ENCODE results near the gene WDR7.

WDR7 gene

DNA sequence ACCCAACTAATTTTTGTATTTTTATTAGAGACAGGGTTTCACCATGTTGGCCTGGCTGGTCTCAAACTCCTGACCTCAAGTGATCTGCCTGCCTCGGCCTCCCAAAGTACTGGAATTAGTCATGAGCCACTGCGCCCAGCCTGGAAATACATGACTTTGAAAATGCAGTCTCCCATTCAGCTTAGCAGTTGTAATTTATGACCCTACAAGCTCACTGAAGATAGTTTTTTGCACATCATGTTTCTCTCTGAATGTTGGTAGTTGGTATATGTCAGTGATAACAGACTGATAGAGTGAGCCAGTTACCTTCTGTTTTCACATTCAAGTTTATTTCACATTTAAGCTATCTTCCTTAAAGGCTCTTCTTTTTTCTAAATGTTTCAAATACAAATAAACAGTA is 7.1 kb downstream of the WDR7 start:
- DNase-seq, result no peak

- DNase-seq, result no peak
Measured at GRCh38 chr18:56659111-56659510, 8.0 kb downstream of the WDR7 start.

DNA sequence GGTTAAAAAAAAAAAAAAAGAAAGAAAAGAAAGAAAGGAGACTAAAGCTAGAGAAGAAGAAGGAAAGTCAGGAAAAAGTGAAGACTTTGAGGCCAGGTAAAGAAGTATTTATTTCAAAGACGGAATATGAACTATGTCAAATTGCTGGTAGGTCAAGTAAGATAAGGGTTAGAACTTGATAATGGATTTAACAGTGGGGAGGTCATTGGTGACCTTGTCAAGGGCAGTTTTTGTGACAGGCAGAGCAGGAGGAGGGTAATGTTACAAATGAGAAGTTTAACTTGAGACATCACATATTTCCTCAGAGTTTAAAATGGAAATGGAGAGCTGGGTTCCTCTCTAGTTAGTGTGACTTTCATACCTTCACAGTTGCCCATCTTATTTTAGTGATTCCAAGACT is 9.5 kb downstream of the WDR7 start:
- no peak for DNase-seq

GRCh38 chr18:56661360-56662062 is 10.4 kb downstream of the WDR7 start:
- DNase-seq, result no peak

DNA sequence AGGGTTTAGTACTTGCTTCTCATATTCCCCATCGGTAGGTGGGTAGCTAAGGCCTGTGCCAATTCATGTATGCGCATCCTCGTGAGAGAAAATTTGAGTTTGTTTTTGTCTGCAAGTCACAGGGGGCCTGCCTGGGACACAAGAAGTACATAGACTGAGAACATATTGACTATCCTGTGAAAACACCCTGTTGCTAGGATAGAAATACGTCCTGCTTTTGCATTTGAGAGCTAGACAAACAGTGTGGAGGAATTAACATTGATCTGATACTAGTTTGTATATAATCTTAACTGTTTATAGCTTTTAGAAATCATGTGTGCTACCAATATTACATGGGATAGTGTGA is 10.9 kb downstream of the WDR7 start:
- no peak for DNase-seq

DNA sequence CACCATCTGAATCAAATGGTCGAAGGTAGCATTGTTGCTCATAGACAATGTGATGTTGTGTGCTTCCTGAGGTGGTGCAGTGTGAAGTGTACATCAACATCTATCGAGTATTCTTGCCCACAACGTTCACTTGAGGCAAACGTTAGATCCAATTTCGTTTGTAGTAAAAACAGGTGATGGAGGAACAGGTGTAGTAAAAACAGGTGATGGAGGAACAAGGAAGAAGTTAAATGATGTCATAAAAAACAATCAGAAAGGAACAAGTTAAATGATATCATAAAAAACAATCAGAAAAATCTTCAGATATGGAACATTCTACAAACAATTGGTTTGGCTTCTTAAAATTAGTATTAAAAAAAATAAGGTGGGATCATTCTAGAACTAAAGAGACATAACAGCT is 11.3 kb downstream of the WDR7 start:
- no peak for DNase-seq

DNA sequence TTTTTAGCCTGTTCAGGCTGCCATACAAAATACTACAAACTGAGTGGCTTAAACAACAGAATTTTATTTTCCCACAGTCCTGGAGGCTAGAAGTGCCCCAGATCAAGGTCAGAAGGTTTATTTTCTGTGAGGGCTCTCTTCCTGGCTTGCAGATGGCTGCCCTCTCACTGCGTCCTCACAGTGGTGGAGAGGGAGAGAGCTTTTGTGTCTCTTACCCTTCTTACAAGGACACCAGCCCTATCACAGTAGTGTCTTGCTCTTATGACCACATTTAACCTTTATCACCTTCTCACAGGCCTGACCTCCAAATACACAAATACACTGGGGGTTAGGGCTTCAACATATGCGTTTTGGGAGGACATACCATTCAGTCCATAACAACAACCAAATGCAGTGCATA is 11.7 kb downstream of the WDR7 start:
- no peak for DNase-seq

DNA sequence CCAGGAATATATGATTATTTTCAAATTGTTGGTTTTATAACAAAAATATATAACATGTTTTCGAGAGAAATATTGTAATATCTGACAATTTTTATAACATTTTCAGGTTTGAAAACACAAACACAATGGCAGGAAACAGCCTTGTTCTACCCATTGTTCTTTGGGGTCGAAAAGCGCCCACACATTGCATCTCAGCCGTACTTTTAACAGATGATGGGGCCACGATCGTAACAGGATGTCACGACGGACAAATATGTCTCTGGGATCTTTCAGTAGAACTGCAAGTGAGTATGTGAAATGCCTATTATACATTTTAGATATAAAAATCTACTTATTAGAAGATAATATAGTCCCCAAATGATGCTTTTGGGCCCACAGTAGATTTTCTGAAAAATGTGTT is 21.2 kb downstream of the WDR7 start:
- no peak for DNase-seq

- DNase-seq, result no peak
Measured at GRCh38 chr18:56672981-56673380, 21.8 kb downstream of the WDR7 start.

GRCh38 chr18:56676639-56677038 is 25.5 kb downstream of the WDR7 start:
- no peak for DNase-seq

DNA sequence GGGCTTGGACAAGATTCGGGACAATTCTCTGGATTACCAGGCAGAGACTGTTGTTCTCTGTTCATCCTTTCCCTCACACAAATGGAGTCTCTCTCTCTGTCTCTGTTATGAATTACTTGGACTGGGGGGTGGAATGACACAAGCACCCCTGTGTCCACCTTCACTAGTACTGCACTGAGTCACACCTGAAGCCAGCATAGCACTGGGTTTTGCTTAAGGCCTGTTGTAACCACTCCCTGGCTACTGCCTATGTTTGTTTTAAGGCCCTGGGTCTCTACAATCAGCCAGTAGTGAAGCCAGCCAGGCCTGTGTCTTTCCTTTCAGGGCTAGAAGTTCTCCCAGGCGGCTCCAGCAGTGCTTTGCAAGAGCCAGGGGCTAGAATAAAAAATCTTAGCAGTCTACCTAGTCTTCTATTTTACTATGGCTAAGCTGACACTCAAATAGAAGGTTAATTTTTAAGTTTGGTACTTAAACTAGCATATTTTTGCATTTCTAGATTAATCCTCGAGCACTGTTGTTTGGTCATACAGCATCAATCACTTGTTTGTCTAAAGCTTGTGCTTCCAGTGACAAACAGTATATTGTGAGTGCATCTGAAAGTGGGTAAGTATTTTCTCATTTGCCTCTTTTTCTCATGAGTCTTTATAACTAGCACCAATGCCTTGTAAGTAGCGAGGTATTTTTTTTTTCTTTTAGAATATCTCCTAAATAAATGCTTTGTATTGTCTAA is 27.8 kb downstream of the WDR7 start:
- no peak for DNase-seq

- DNase-seq, result no peak
Measured at GRCh38 chr18:56684277-56684676, 33.1 kb downstream of the WDR7 start.

DNA sequence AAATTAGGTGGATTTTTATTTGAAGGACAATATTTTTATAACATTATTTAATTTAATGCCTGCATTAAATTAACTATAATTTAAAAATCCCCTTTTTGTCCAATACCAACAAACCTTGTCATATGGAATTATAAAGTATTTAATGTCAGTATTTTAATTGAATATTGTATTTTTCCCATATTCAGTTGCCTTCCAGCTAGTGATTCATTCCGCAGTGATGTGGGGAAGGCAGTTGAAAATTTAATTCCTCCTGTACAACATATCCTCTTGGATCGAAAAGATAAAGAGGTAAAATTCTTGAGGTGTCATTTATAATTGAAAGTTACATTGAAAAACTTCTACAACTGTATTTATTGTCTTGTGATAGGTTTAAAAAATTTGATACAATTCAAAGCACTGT is 40.4 kb downstream of the WDR7 start:
- DNase-seq, result no peak

- DNase-seq, result no peak
Measured at GRCh38 chr18:56696966-56697365, 45.8 kb downstream of the WDR7 start.

- peak; percentile 52 for DNase-seq
Measured at GRCh38 chr18:56702946-56703345, 51.8 kb downstream of the WDR7 start.

- DNase-seq, result no peak
Measured at GRCh38 chr18:56709463-56709862, 58.3 kb downstream of the WDR7 start.

DNA sequence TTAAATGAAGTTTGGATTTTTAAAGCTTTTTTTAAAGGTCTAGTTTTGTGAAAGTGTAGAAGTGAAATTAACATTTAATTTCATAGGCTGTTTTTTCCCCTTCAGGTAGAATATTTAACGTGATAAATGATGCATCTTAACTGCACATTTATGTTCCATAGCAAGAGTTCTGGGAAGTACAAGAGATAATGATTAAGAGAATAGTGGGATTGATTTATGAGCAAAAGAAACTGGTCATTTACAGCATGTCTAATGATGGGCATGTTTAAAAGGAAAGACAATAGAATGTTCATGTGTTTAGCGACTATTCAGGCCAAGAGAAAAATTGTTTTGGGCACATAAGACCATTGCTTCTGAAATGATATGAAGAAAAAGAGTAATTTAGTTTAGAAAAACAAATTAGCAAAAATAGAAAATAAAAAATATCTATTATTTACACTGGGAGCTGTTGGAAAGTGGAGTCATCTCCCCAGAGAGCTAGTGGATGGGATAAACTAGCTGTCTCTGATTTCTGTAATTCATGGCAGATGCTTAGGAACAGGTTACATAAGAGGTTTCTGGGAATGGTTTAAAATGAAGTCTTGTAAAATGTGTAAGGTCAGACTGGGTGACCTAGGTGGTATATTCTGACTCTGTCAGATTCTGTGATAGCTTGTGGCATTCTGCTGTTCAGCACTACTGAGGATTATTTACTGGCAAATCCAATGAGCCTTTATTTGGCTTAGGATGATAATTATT is 60.7 kb downstream of the WDR7 start:
- DNase-seq, result no peak

- no peak for DNase-seq
Measured at GRCh38 chr18:56712761-56713160, 61.6 kb downstream of the WDR7 start.

GRCh38 chr18:56715121-56715520 is 64.0 kb downstream of the WDR7 start:
- DNase-seq, result no peak

- no peak for DNase-seq
Measured at GRCh38 chr18:56716692-56717146, 65.6 kb downstream of the WDR7 start.

GRCh38 chr18:56721031-56721430 is 69.9 kb downstream of the WDR7 start:
- DNase-seq, result no peak

- no peak for DNase-seq
Measured at GRCh38 chr18:56721491-56721890, 70.3 kb downstream of the WDR7 start.

- no peak for DNase-seq
Measured at GRCh38 chr18:56722518-56722917, 71.4 kb downstream of the WDR7 start.

DNA sequence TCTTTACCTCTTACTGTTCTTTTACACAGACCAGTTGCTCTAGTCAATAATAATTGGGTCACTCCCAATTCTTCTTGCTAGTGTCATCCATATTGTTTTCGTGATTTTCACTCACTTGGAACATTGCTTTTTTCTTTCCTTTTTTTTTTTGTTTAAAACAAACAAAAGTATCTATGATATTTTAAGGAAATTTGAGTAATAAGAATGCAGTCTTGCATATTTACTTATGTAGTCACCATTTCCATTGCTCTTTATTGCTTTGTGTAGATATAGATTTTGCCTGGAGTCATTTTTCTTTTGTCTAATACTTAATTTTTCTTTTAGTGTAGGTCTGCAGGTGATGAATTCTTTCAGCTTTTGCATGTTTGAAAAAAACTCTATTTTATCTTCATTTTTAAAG is 71.9 kb downstream of the WDR7 start:
- no peak for DNase-seq

All from NCI-H774 (cell line).